Activated T-cell treated with anti-CD3 and anti-CD28 coated beads, Interleukin-2, amount 50 U/mL, for 4 hours (primary cell): ENCODE data around the gene BCAR1. TPM values are rescaled to one million over a fixed set of nuclear protein-coding genes. Genes with fewer than 3 reads are reported as not detected.
"Not testable (repeated sequence)": the region's sequence is repeated elsewhere in the genome, so short reads cannot be mapped to it uniquely, and the experiment has no call there.

Experiments used
- ATAC-seq, 2 donors: fragments of 200-7000 bp; cut with Tn5 transposase; one replicate each; pipeline ENCODE4 v1.10.0; 2021
- DNase-seq: peaks from one replicate; pipeline ENCODE4 v3.0.0-alpha.2; 2020
- H3K27me3 Mint-ChIP-seq: one replicate; pipeline ENCODE4 v1.8.0; 2021; ENCODE audit warnings: low read depth, mixed read lengths
- H3K36me3 Mint-ChIP-seq: one replicate; pipeline ENCODE4 v1.8.0; 2022; ENCODE audit warnings: mixed read lengths; ENCODE audit not compliant: insufficient read depth
- H3K4me1 Mint-ChIP-seq: one replicate; pipeline ENCODE4 v1.8.0; 2021; ENCODE audit warnings: low read depth, mixed read lengths
- H3K4me3 Mint-ChIP-seq: one replicate; pipeline ENCODE4 v1.8.0; 2021; ENCODE audit warnings: mild to moderate bottlenecking, moderate library complexity, mixed read lengths
- H3K9me3 Mint-ChIP-seq: one replicate; pipeline ENCODE4 v1.8.0; 2021; ENCODE audit warnings: mixed read lengths
- total RNA-seq, 3 donors: library from RNA; stranded (reverse); gene quantifications; one replicate each; pipeline ENCODE4 v1.2.1, GENCODE V29; 2021

Gene BCAR1
- total RNA-seq, 3 donors from 2014 or later: 1.5 to 4.3 (median 2.9) TPM

GRCh38 chr16:75219088-75219487, 32.3 kb downstream of the BCAR1 start:
- Mint-ChIP-seq H3K4me1 (peaks cover 8% of the 10 kb centered on the region), H3K4me3 (no peak overlapping the region), H3K36me3 (no peaks in the 10 kb centered on the region), H3K9me3 (no peaks in the 10 kb centered on the region), H3K27me3 (no peaks in the 10 kb centered on the region)
- ATAC-seq (no peak), DNase-seq (no peak)

GRCh38 chr16:75218256-75219076, 33.0 kb downstream of the BCAR1 start, which contains the start of gene CTRB1:
Gene CTRB1, plus strand, starts transcription at chr16:75218988. Its CDS starts 20 bp downstream, at chr16:75219008.
- Mint-ChIP-seq H3K9me3 (no peaks in the 10 kb centered on the region), H3K4me3 (peak within 1 kb of the TSS; percentile 27), H3K4me1 (peaks cover 8% of the 10 kb centered on the region), H3K27me3 (peaks cover under 1% of the 10 kb centered on the region), H3K36me3 (no peaks in the 10 kb centered on the region)
- no peak for DNase-seq
- peak in 1 of 2 donors; percentile 13 for ATAC-seq

GRCh38 chr16:75217389-75217851, 34.0 kb downstream of the BCAR1 start:
- peaks cover 2% of the 10 kb centered on the region for H3K27me3 Mint-ChIP-seq
- peaks cover 8% of the 10 kb centered on the region for H3K4me1 Mint-ChIP-seq
- no peak for ATAC-seq
- no peaks in the 10 kb centered on the region for H3K9me3 Mint-ChIP-seq
- DNase-seq: no peak
- H3K36me3 Mint-ChIP-seq: no peaks in the 10 kb centered on the region
- no peak overlapping the region for H3K4me3 Mint-ChIP-seq

- no peaks in the 10 kb centered on the region for H3K9me3 Mint-ChIP-seq
- peaks cover 2% of the 10 kb centered on the region for H3K27me3 Mint-ChIP-seq
- peaks cover 8% of the 10 kb centered on the region for H3K4me1 Mint-ChIP-seq
- H3K4me3 Mint-ChIP-seq: no peak overlapping the region
- DNase-seq: no peak
- H3K36me3 Mint-ChIP-seq: no peaks in the 10 kb centered on the region
- no peak for ATAC-seq
These were observed 34.8 kb downstream of the BCAR1 start for GRCh38 chr16:75216576-75216975.

- H3K27me3 Mint-ChIP-seq: peaks cover 2% of the 10 kb centered on the region
- no peak overlapping the region for H3K4me3 Mint-ChIP-seq
- peaks cover 8% of the 10 kb centered on the region for H3K4me1 Mint-ChIP-seq
- DNase-seq (no peak), ATAC-seq (no peak)
- H3K36me3 Mint-ChIP-seq: no peaks in the 10 kb centered on the region
- H3K9me3 Mint-ChIP-seq: no peaks in the 10 kb centered on the region
These were observed 35.3 kb downstream of the BCAR1 start for GRCh38 chr16:75216127-75216526.

GRCh38 chr16:75211286-75211685, 40.1 kb downstream of the BCAR1 start:
- H3K36me3 Mint-ChIP-seq, H3K4me1 Mint-ChIP-seq, H3K9me3 Mint-ChIP-seq, ATAC-seq, H3K27me3 Mint-ChIP-seq, H3K4me3 Mint-ChIP-seq, DNase-seq: not testable (repeated sequence)

GRCh38 chr16:75209944-75210343, 41.5 kb downstream of the BCAR1 start:
- Mint-ChIP-seq H3K27me3 (peaks cover 2% of the 10 kb centered on the region), H3K36me3 (no peaks in the 10 kb centered on the region), H3K4me1 (no peaks in the 10 kb centered on the region), H3K9me3 (no peaks in the 10 kb centered on the region), H3K4me3 (no peak overlapping the region)
- DNase-seq (no peak), ATAC-seq (no peak)

- not testable (repeated sequence) for H3K4me1 Mint-ChIP-seq, ATAC-seq, H3K27me3 Mint-ChIP-seq, H3K9me3 Mint-ChIP-seq, H3K4me3 Mint-ChIP-seq, H3K36me3 Mint-ChIP-seq, DNase-seq
These were observed 41.9 kb downstream of the BCAR1 start for GRCh38 chr16:75209514-75209913.

- no peak for ATAC-seq
These were observed 42.4 kb downstream of the BCAR1 start for GRCh38 chr16:75208861-75209505.

GRCh38 chr16:75208242-75208825, 43.1 kb downstream of the BCAR1 start:
- DNase-seq (no peak), ATAC-seq (no peak)
- H3K9me3 Mint-ChIP-seq: no peaks in the 10 kb centered on the region
- H3K4me1 Mint-ChIP-seq: no peaks in the 10 kb centered on the region
- H3K4me3 Mint-ChIP-seq: no peak overlapping the region
- no peaks in the 10 kb centered on the region for H3K36me3 Mint-ChIP-seq
- H3K27me3 Mint-ChIP-seq: peaks cover under 1% of the 10 kb centered on the region

More at GRCh38 chr16:75208861-75209505, 42.4 kb downstream of the BCAR1 start:
- no peaks in the 10 kb centered on the region for H3K4me1 Mint-ChIP-seq
- H3K4me3 Mint-ChIP-seq: no peak overlapping the region
- H3K27me3 Mint-ChIP-seq: peaks cover 2% of the 10 kb centered on the region
- DNase-seq: no peak
- H3K36me3 Mint-ChIP-seq: no peaks in the 10 kb centered on the region
- no peaks in the 10 kb centered on the region for H3K9me3 Mint-ChIP-seq

- ATAC-seq: no peak
- no peak overlapping the region for H3K4me3 Mint-ChIP-seq
- no peaks in the 10 kb centered on the region for H3K27me3 Mint-ChIP-seq
- H3K9me3 Mint-ChIP-seq: no peaks in the 10 kb centered on the region
- H3K36me3 Mint-ChIP-seq: no peaks in the 10 kb centered on the region
- H3K4me1 Mint-ChIP-seq: no peaks in the 10 kb centered on the region
- DNase-seq: no peak
These were observed 43.6 kb downstream of the BCAR1 start for GRCh38 chr16:75207831-75208230.

GRCh38 chr16:75206749-75207451, 44.5 kb downstream of the BCAR1 start, which contains the start of gene CTRB2:
Gene CTRB2, minus strand, starts transcription at chr16:75207161. Its CDS starts 20 bp downstream, at chr16:75207141.
- ATAC-seq (no peak), DNase-seq (no peak)
- Mint-ChIP-seq H3K4me3 (no peak within 1 kb of the TSS), H3K9me3 (no peaks in the 10 kb centered on the region), H3K27me3 (no peaks in the 10 kb centered on the region), H3K36me3 (no peaks in the 10 kb centered on the region), H3K4me1 (peaks cover 2% of the 10 kb centered on the region)

GRCh38 chr16:75205961-75206748, 45.3 kb downstream of the BCAR1 start:
- not testable (repeated sequence) for H3K36me3 Mint-ChIP-seq, H3K4me3 Mint-ChIP-seq, ATAC-seq, H3K4me1 Mint-ChIP-seq, DNase-seq, H3K9me3 Mint-ChIP-seq, H3K27me3 Mint-ChIP-seq
